ENCODE measurements around the gene GNGT1. TPM values are rescaled to one million over a fixed set of nuclear protein-coding genes. Genes with fewer than 3 reads are reported as not detected.
A peak's percentile ranks its signal among the peaks of the same experiment; 100 is the strongest.

GNGT1 gene
- polyA plus RNA-seq, 1 of the 3 experiments (the other 2 are of a cell fraction), result 0.15 TPM

DNA sequence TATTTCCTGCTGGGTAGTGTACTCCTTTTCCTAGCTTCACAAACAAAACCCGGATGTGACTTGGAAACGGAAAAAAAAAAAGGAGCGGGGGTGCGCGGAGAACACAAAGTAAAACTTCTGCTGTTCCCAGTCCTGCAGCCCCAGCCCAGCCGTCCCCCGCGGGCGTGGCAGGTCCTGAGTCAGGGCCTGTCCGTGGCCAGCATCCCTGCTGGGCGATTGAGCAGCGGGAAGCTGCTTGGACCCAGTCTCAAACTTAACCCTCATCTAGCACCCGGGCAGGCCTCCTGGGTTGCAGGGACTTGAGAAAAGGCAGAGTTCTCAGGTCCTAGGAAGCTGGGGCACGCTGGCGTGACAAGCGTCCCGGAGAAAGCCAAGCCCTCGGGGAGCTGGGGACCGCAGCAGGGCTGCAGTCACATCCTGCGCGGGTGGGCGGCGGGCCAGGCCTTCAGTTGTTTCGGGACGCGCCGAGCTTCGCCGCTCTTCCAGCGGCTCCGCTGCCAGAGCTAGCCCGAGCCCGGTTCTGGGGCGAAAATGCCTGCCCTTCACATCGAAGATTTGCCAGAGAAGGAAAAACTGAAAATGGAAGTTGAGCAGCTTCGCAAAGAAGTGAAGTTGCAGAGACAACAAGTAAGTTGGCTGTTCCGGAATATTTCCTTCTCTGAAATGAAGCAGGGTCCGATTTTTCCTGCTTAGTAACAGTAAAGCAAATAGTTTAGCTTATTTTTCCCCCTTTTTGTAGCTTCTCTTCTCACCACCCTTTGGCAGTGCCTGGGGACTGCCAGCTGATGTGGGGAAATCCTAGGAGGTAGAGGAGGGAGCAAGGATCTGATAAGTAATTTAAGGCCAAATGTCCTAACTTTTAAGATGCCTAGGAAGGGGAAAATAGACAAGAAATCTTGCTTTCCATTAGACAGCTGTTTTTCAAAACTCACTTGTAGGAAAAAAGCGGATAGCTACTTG is 15.5 kb downstream of the GNGT1 start, which contains the start of gene GNG11:
Gene GNG11 (plus strand): TSS at position 129 of the 960 bp plus-strand sequence. CDS start 403 bp downstream, at position 532.
- H3K9ac ChIP-seq, result peak within 1 kb of the TSS; percentile 73
- DNase-seq, result peak; percentile 86
- H3K4me2 ChIP-seq, result peak within 1 kb of the TSS; percentile 73
- no peaks in the 10 kb centered on the region for H3K9me2 ChIP-seq
- POLR2A ChIA-PET, result interaction anchor here (0.5 to 1.7 kb wide), 11 partner anchors 10 to 201 kb away, joined by 3 to 8 read pairs (median 3); no protein-coding TSS in a partner anchor
- CTCF ChIA-PET, result interaction anchor here (0.6 to 3.3 kb wide), 25 partner anchors 11 to 515 kb away, joined by 3 to 17 read pairs (median 4); partner anchors contain the start of gene TFPI2
- H3K27me3 ChIP-seq (ENCODE audit: insufficient read depth), result no peaks in the 10 kb centered on the region
- peaks cover 8% of the 10 kb centered on the region for H3F3A ChIP-seq (replicated peaks; ENCODE audit: insufficient read depth)
- peaks cover 14 to 25% of the 10 kb centered on the region in 2 experiments; a peak in 3 of 4 replicates for H3K4me1 ChIP-seq (ENCODE audit: control insufficient read depth in 1 of 2, insufficient read depth in 2 of 2, low read depth in 1 of 2, low read length in 1 of 2)
- peak within 1 kb of the TSS; percentile 78 to 98 for H3K27ac ChIP-seq (ENCODE audit: low read depth in 2 of 2, low read length in 1 of 2)
- H3K9me3 ChIP-seq, result no peaks in the 10 kb centered on the region
- peak within 1 kb of the TSS; percentile 92 for H2AFZ ChIP-seq (ENCODE audit: low read depth)
- no peaks in the 10 kb centered on the region for H4K20me1 ChIP-seq (ENCODE audit: insufficient read depth)
- H3K36me3 ChIP-seq (replicated peaks in 1 of 2; ENCODE audit: control insufficient read depth in 1 of 2, insufficient read depth in 2 of 2, low read length in 1 of 2), result peaks cover 13 to 14% of the 10 kb centered on the region in 2 experiments
- H3K79me2 ChIP-seq (ENCODE audit: insufficient read depth), result peaks cover 30% of the 10 kb centered on the region
- H3K4me3 ChIP-seq (ENCODE audit: low read depth in 2 of 2, low read length in 1 of 2), result peak within 1 kb of the TSS; percentile 69 to 79
- under 1% methylated on average over 39 of the region's 39 CpGs for WGBS (ENCODE audit: low lambda C conversion rate)
- TF ChIP-seq GATA2 (CRISPR knock-in tag; IDR thresholded peaks at IDR 0.05), result peak; percentile 17; the same call in 1 of the 2 replicates
- 0 out of 2 replicates have a peak, but pooled peaks have one; percentile 10 for TF ChIP-seq FOSL2 (IDR thresholded peaks at IDR 0.05; ENCODE audit: borderline replicate concordance, low read depth)
- TF ChIP-seq ELF1 (IDR thresholded peaks at IDR 0.05), result 0 out of 2 replicates have a peak, but pooled peaks have one; percentile 54
- peak; percentile 48; the same call in 1 of the 2 replicates for TF ChIP-seq FOXM1 (IDR thresholded peaks at IDR 0.05; ENCODE audit: low read depth)
- TF ChIP-seq, protein P1, sequence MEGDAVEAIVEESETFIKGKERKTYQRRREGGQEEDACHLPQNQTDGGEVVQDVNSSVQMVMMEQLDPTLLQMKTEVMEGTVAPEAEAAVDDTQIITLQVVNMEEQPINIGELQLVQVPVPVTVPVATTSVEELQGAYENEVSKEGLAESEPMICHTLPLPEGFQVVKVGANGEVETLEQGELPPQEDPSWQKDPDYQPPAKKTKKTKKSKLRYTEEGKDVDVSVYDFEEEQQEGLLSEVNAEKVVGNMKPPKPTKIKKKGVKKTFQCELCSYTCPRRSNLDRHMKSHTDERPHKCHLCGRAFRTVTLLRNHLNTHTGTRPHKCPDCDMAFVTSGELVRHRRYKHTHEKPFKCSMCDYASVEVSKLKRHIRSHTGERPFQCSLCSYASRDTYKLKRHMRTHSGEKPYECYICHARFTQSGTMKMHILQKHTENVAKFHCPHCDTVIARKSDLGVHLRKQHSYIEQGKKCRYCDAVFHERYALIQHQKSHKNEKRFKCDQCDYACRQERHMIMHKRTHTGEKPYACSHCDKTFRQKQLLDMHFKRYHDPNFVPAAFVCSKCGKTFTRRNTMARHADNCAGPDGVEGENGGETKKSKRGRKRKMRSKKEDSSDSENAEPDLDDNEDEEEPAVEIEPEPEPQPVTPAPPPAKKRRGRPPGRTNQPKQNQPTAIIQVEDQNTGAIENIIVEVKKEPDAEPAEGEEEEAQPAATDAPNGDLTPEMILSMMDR (IDR thresholded peaks at IDR 0.05), result no peak
- no peak for TF ChIP-seq RXRA (IDR thresholded peaks at IDR 0.05; ENCODE audit: borderline replicate concordance, low read depth)
- peak; percentile 6; the same call in 1 of the 2 replicates for TF ChIP-seq RCOR1 (IDR thresholded peaks at IDR 0.05; ENCODE audit: low read length)
- TF ChIP-seq JUND (IDR thresholded peaks at IDR 0.05), result no peak
- TF ChIP-seq POLR2AphosphoS5 (IDR thresholded peaks at IDR 0.05; ENCODE audit: low read depth, low read length), result peak; percentile 73
- TF ChIP-seq CHD2 (IDR thresholded peaks at IDR 0.05; ENCODE audit: low read length, partially characterized antibody), result no peak
- TF ChIP-seq EZH2phosphoT487 (IDR thresholded peaks at IDR 0.05; ENCODE audit: borderline replicate concordance, low read depth), result no peak
- TF ChIP-seq SMC3 (IDR thresholded peaks at IDR 0.05; ENCODE audit: low read depth, low read length), result peak; percentile 18; the same call in 1 of the 2 replicates
- TF ChIP-seq, protein P2, sequence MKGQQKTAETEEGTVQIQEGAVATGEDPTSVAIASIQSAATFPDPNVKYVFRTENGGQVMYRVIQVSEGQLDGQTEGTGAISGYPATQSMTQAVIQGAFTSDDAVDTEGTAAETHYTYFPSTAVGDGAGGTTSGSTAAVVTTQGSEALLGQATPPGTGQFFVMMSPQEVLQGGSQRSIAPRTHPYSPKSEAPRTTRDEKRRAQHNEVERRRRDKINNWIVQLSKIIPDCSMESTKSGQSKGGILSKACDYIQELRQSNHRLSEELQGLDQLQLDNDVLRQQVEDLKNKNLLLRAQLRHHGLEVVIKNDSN (IDR thresholded peaks at IDR 0.05; ENCODE audit: borderline replicate concordance, low read depth), result no peak; the same call in 1 of the 2 replicates
- no peak for TF ChIP-seq SIN3A (IDR thresholded peaks at IDR 0.05; ENCODE audit: borderline replicate concordance, low read depth, low read length)
- TF ChIP-seq, protein P3, sequence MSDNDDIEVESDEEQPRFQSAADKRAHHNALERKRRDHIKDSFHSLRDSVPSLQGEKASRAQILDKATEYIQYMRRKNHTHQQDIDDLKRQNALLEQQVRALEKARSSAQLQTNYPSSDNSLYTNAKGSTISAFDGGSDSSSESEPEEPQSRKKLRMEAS (IDR thresholded peaks at IDR 0.05; ENCODE audit: low read depth), result peak; percentile 50
- TF ChIP-seq MXI1 (IDR thresholded peaks at IDR 0.05; ENCODE audit: low read depth, low read length), result no peak; the same call in 1 of the 2 replicates
- 0 out of 2 replicates have a peak, but pooled peaks have one; percentile 59 for TF ChIP-seq FOXJ3 (CRISPR knock-in tag; IDR thresholded peaks at IDR 0.05)
- peak; percentile 30; the same call in 1 of the 2 replicates for TF ChIP-seq YY1 (IDR thresholded peaks at IDR 0.05; ENCODE audit: low read depth)
- TF ChIP-seq RFX5 (IDR thresholded peaks at IDR 0.05; ENCODE audit: low read length), result no peak
- 0 out of 4 replicates have a peak, but pooled peaks of 1 of the 2 experiments have one; percentile 32 for TF ChIP-seq EP300 (IDR thresholded peaks at IDR 0.05; ENCODE audit: borderline replicate concordance in 1 of 2, low read depth in 1 of 2, low read length in 1 of 2)
- TF ChIP-seq TCF12 (IDR thresholded peaks at IDR 0.05), result peak; percentile 20
- TF ChIP-seq, protein P4, sequence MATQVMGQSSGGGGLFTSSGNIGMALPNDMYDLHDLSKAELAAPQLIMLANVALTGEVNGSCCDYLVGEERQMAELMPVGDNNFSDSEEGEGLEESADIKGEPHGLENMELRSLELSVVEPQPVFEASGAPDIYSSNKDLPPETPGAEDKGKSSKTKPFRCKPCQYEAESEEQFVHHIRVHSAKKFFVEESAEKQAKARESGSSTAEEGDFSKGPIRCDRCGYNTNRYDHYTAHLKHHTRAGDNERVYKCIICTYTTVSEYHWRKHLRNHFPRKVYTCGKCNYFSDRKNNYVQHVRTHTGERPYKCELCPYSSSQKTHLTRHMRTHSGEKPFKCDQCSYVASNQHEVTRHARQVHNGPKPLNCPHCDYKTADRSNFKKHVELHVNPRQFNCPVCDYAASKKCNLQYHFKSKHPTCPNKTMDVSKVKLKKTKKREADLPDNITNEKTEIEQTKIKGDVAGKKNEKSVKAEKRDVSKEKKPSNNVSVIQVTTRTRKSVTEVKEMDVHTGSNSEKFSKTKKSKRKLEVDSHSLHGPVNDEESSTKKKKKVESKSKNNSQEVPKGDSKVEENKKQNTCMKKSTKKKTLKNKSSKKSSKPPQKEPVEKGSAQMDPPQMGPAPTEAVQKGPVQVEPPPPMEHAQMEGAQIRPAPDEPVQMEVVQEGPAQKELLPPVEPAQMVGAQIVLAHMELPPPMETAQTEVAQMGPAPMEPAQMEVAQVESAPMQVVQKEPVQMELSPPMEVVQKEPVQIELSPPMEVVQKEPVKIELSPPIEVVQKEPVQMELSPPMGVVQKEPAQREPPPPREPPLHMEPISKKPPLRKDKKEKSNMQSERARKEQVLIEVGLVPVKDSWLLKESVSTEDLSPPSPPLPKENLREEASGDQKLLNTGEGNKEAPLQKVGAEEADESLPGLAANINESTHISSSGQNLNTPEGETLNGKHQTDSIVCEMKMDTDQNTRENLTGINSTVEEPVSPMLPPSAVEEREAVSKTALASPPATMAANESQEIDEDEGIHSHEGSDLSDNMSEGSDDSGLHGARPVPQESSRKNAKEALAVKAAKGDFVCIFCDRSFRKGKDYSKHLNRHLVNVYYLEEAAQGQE (IDR thresholded peaks at IDR 0.05; ENCODE audit: low read depth, low read length), result no peak; the same call in none of the 2 replicates
- peak; percentile 26; the same call in 1 of the 2 replicates for TF ChIP-seq TEAD4 (IDR thresholded peaks at IDR 0.05; ENCODE audit: borderline replicate concordance, insufficient read depth)

Measured in SK-N-SH (cell line).